ENCODE data around the gene SDF2L1.
A peak's percentile ranks its signal among the peaks of the same experiment; 100 is the strongest.

Gene SDF2L1

DNA sequence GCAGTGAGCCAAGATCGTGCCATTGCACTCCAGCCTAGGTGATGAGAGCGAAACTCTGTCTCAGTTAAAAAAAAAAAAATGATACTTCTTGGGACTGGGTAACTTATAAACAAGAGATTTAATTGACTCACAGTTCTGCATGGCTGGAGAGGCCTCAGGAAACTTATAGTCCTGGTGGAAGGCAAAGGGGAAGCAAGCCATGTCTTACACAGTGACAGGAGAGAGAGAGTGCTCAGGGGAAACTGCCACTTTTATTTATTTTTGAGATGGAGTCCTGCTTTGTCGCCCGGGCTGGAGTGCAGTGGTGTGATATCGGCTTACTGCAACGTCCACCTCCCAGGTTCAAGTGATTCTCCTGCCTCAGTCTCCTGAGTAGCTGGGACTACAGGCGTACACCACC lies 8.2 kb downstream of the SDF2L1 start:
- H2AFZ ChIP-seq (ENCODE audit: low read length) = no peak overlapping the region
- TF ChIP-seq, protein P1, sequence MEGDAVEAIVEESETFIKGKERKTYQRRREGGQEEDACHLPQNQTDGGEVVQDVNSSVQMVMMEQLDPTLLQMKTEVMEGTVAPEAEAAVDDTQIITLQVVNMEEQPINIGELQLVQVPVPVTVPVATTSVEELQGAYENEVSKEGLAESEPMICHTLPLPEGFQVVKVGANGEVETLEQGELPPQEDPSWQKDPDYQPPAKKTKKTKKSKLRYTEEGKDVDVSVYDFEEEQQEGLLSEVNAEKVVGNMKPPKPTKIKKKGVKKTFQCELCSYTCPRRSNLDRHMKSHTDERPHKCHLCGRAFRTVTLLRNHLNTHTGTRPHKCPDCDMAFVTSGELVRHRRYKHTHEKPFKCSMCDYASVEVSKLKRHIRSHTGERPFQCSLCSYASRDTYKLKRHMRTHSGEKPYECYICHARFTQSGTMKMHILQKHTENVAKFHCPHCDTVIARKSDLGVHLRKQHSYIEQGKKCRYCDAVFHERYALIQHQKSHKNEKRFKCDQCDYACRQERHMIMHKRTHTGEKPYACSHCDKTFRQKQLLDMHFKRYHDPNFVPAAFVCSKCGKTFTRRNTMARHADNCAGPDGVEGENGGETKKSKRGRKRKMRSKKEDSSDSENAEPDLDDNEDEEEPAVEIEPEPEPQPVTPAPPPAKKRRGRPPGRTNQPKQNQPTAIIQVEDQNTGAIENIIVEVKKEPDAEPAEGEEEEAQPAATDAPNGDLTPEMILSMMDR (IDR thresholded peaks at IDR 0.05; ENCODE audit: low read length) = no peak
- no peak for TF ChIP-seq EZH2 (IDR thresholded peaks at IDR 0.05; ENCODE audit: borderline replicate concordance, low read length)
- peaks cover 37% of the 10 kb centered on the region for H3K36me3 ChIP-seq (ENCODE audit: insufficient read depth, low read length)
- no peak overlapping the region for H3K4me2 ChIP-seq (ENCODE audit: low read length)
- no peak overlapping the region for H3K9ac ChIP-seq (ENCODE audit: low read length)
- H3K27ac ChIP-seq (ENCODE audit: low read depth, low read length, poor library complexity, severe bottlenecking) = peak overlapping the region; percentile 53
- H4K20me1 ChIP-seq (ENCODE audit: insufficient read depth, low read length) = no peaks in the 10 kb centered on the region
- no peaks in the 10 kb centered on the region for H3K79me2 ChIP-seq (ENCODE audit: insufficient read depth, low read length)
- H3F3A ChIP-seq (ENCODE audit: insufficient read depth, low read length) = no peaks in the 10 kb centered on the region
- H3K9me3 ChIP-seq (ENCODE audit: low read length) = no peaks in the 10 kb centered on the region
- H3K27me3 ChIP-seq (ENCODE audit: insufficient read depth, low read length) = no peaks in the 10 kb centered on the region
- no peaks in the 10 kb centered on the region for H3K9me2 ChIP-seq (ENCODE audit: low read depth, low read length)
- no peak overlapping the region for H3K4me3 ChIP-seq (ENCODE audit: low read depth, low read length, poor library complexity, severe bottlenecking)
- peaks cover 24% of the 10 kb centered on the region for H3K4me1 ChIP-seq (ENCODE audit: insufficient read depth, low read length, severe bottlenecking)

- Histone ChIP-seq H3F3A (ENCODE audit: insufficient read depth, low read length) (no peaks in the 10 kb centered on the region), H3K27ac (ENCODE audit: low read depth, low read length, poor library complexity, severe bottlenecking) (peak overlapping the region; percentile 53), H3K4me1 (ENCODE audit: insufficient read depth, low read length, severe bottlenecking) (peaks cover 24% of the 10 kb centered on the region), H3K4me2 (ENCODE audit: low read length) (peak overlapping the region; percentile 88), H3K9ac (ENCODE audit: low read length) (peak overlapping the region; percentile 77), H3K9me2 (ENCODE audit: low read depth, low read length) (no peaks in the 10 kb centered on the region), H4K20me1 (ENCODE audit: insufficient read depth, low read length) (no peaks in the 10 kb centered on the region), H3K27me3 (ENCODE audit: insufficient read depth, low read length) (no peaks in the 10 kb centered on the region), H2AFZ (ENCODE audit: low read length) (no peak overlapping the region), H3K9me3 (ENCODE audit: low read length) (no peaks in the 10 kb centered on the region), H3K79me2 (ENCODE audit: insufficient read depth, low read length) (no peaks in the 10 kb centered on the region), H3K36me3 (ENCODE audit: insufficient read depth, low read length) (peaks cover 32% of the 10 kb centered on the region; the same call in 1 of the 2 replicates), H3K4me3 (ENCODE audit: low read depth, low read length, poor library complexity, severe bottlenecking) (peak overlapping the region; percentile 77)
- TF ChIP-seq, protein P1 (IDR thresholded peaks at IDR 0.05; ENCODE audit: low read length) = no peak
- no peak for TF ChIP-seq EZH2 (IDR thresholded peaks at IDR 0.05; ENCODE audit: borderline replicate concordance, low read length)
Observed at GRCh38 chr22:21650823-21651520, 8.9 kb downstream of the SDF2L1 start.

- TF ChIP-seq, protein P1 (IDR thresholded peaks at IDR 0.05; ENCODE audit: low read length) = no peak
- no peak for TF ChIP-seq EZH2 (IDR thresholded peaks at IDR 0.05; ENCODE audit: borderline replicate concordance, low read length)
- Histone ChIP-seq H3K4me2 (ENCODE audit: low read length) (peak overlapping the region; percentile 88), H2AFZ (ENCODE audit: low read length) (peak overlapping the region; percentile 6; the same call in 1 of the 2 replicates), H3K36me3 (ENCODE audit: insufficient read depth, low read length) (peaks cover 27% of the 10 kb centered on the region; the same call in 1 of the 2 replicates), H3F3A (ENCODE audit: insufficient read depth, low read length) (no peaks in the 10 kb centered on the region), H3K4me3 (ENCODE audit: low read depth, low read length, poor library complexity, severe bottlenecking) (peak overlapping the region; percentile 77), H3K4me1 (ENCODE audit: insufficient read depth, low read length, severe bottlenecking) (peaks cover 25% of the 10 kb centered on the region), H3K79me2 (ENCODE audit: insufficient read depth, low read length) (no peaks in the 10 kb centered on the region), H3K9me2 (ENCODE audit: low read depth, low read length) (no peaks in the 10 kb centered on the region), H4K20me1 (ENCODE audit: insufficient read depth, low read length) (no peaks in the 10 kb centered on the region), H3K9me3 (ENCODE audit: low read length) (no peaks in the 10 kb centered on the region), H3K27me3 (ENCODE audit: insufficient read depth, low read length) (no peaks in the 10 kb centered on the region), H3K27ac (ENCODE audit: low read depth, low read length, poor library complexity, severe bottlenecking) (peak overlapping the region; percentile 53), H3K9ac (ENCODE audit: low read length) (peak overlapping the region; percentile 77)
Observed at GRCh38 chr22:21651521-21652009, 9.5 kb downstream of the SDF2L1 start.

Measured in OCI-LY1 (cell line).